Hepatocyte (in vitro differentiated cells): ENCODE data around the gene TMEM87B. TPM values are rescaled to one million over a fixed set of nuclear protein-coding genes. Genes with fewer than 3 reads are reported as not detected.

Source experiments
- DNase-seq: peaks from one replicate; pipeline ENCODE4 v3.0.0-alpha.2; 2016; ENCODE audit warnings: low spot score
- H2AFZ ChIP-seq: fragments of 200-600 bp; sonication (generic); 2 replicates; pipeline ENCODE4 v1.6.0; 2016; ENCODE audit warnings: antibody characterized with exemption, mild to moderate bottlenecking
- H3K27ac ChIP-seq: fragments of 200-600 bp; sonication (generic); 2 replicates; pipeline ENCODE4 v1.5.1; 2016; ENCODE audit warnings: mild to moderate bottlenecking
- H3K27me3 ChIP-seq: fragments of 200-600 bp; sonication (generic); 2 replicates; pipeline ENCODE4 v1.6.1; 2016
- H3K36me3 ChIP-seq: fragments of 200-600 bp; sonication (generic); replicated peaks from 2 replicates; pipeline ENCODE4 v1.5.1; 2016; ENCODE audit warnings: low read depth; ENCODE audit not compliant: insufficient read depth
- H3K4me1 ChIP-seq: fragments of 200-600 bp; sonication (generic); 2 replicates; pipeline ENCODE4 v1.5.1; 2016; ENCODE audit warnings: mild to moderate bottlenecking, moderate library complexity; ENCODE audit not compliant: insufficient read depth
- H3K4me2 ChIP-seq: fragments of 200-600 bp; sonication (generic); 2 replicates; pipeline ENCODE4 v1.6.0; 2016
- H3K4me3 ChIP-seq: fragments of 200-600 bp; sonication (generic); 2 replicates; pipeline ENCODE4 v1.5.1; 2016; ENCODE audit warnings: mild to moderate bottlenecking
- H3K79me2 ChIP-seq: fragments of 200-600 bp; sonication (generic); 2 replicates; pipeline ENCODE4 v1.6.0; 2017; ENCODE audit warnings: mild to moderate bottlenecking
- H3K9me2 ChIP-seq: fragments of 200-600 bp; sonication (generic); replicated peaks from 2 replicates; pipeline ENCODE4 v1.6.0; 2017; ENCODE audit warnings: mild to moderate bottlenecking; ENCODE audit not compliant: insufficient read depth
- H3K9me3 ChIP-seq: fragments of 200-600 bp; sonication (generic); 2 replicates; pipeline ENCODE4 v1.5.1; 2016; ENCODE audit warnings: low read depth, mild to moderate bottlenecking
- H4K20me1 ChIP-seq: fragments of 200-600 bp; sonication (generic); 2 replicates; pipeline ENCODE4 v1.6.0; 2016; ENCODE audit warnings: mild to moderate bottlenecking; ENCODE audit not compliant: insufficient read depth, poor library complexity, severe bottlenecking
- CTCF ChIP-seq: fragments of 200-600 bp; sonication (generic); IDR thresholded peaks from 2 replicates; pipeline ENCODE4 v1.5.1; 2016; ENCODE audit warnings: antibody characterized with exemption, mild to moderate bottlenecking; ENCODE audit not compliant: poor library complexity
- EZH2 ChIP-seq: fragments of 200-600 bp; sonication (generic); IDR thresholded peaks from 2 replicates; pipeline ENCODE4 v1.6.1; 2016; ENCODE audit warnings: antibody characterized with exemption, mild to moderate bottlenecking, borderline replicate concordance
- EZH2phosphoT487 ChIP-seq: fragments of 200-600 bp; sonication (generic); IDR thresholded peaks from one replicate; pipeline ENCODE4 v1.6.1; 2018; ENCODE audit warnings: antibody characterized with exemption, mild to moderate bottlenecking, low read depth, moderate library complexity; ENCODE audit not compliant: unreplicated experiment, severe bottlenecking
- WGBS: methylation state at CpG from one replicate; pipeline ENCODE4 v1.1.6; 2016; ENCODE audit warnings: low lambda C conversion rate; ENCODE audit errors: missing lambda C conversion rate; 5-methylcytosine and 5-hydroxymethylcytosine counted together
- polyA plus RNA-seq: library from polyadenylated mRNA; unstranded; fragments of >200 nt; fragmentation: Nextera tagmentation; extraction: Ambion mirVana; gene quantifications from 2 replicates; pipeline ENCODE4 v1.2.1, GENCODE V29; 2016
- total RNA-seq: library from RNA; depleted of rRNA; stranded (reverse); fragments of >200 nt; gene quantifications from 2 replicates; pipeline ENCODE4 v1.2.3, GENCODE V29; 2014

TMEM87B gene
- total and polyA plus RNA-seq, 2 experiments from 2014 or later, result 21.1 to 59.5 TPM

- no peak for DNase-seq
- Histone ChIP-seq H3K4me1 (no peaks in the 10 kb centered on the region), H3K4me3 (no peak overlapping the region), H3K9me3 (no peaks in the 10 kb centered on the region), H4K20me1 (no peaks in the 10 kb centered on the region), H3K36me3 (no peaks in the 10 kb centered on the region), H3K27ac (no peak overlapping the region), H3K79me2 (no peaks in the 10 kb centered on the region), H2AFZ (no peak overlapping the region), H3K27me3 (peaks cover 27% of the 10 kb centered on the region), H3K4me2 (peak overlapping the region; percentile 71), H3K9me2 (no peaks in the 10 kb centered on the region)
- TF ChIP-seq CTCF (no peak), EZH2 (no peak), EZH2phosphoT487 (no peak)
- WGBS, result 84% methylated on average over 20 of the region's 20 CpGs
Measured at GRCh38 chr2:112140899-112141625, 86.0 kb downstream of the TMEM87B start.

- H3K27ac ChIP-seq, result no peak overlapping the region
- H4K20me1 ChIP-seq, result no peaks in the 10 kb centered on the region
- peaks cover 27% of the 10 kb centered on the region for H3K27me3 ChIP-seq
- DNase-seq, result no peak
- H3K4me3 ChIP-seq, result no peak overlapping the region
- no peaks in the 10 kb centered on the region for H3K36me3 ChIP-seq
- no peaks in the 10 kb centered on the region for H3K4me1 ChIP-seq
- no peak for TF ChIP-seq CTCF
- no peak for TF ChIP-seq EZH2
- TF ChIP-seq EZH2phosphoT487, result no peak
- no peaks in the 10 kb centered on the region for H3K79me2 ChIP-seq
- WGBS, result 87% methylated on average over 7 of the region's 7 CpGs
- no peak overlapping the region for H2AFZ ChIP-seq
- H3K9me3 ChIP-seq, result no peaks in the 10 kb centered on the region
- H3K4me2 ChIP-seq, result no peak overlapping the region
- no peaks in the 10 kb centered on the region for H3K9me2 ChIP-seq
Measured at GRCh38 chr2:112141626-112142007, 86.5 kb downstream of the TMEM87B start.

- H3K36me3 ChIP-seq, result no peaks in the 10 kb centered on the region
- DNase-seq, result no peak
- H2AFZ ChIP-seq, result no peak overlapping the region
- no peaks in the 10 kb centered on the region for H4K20me1 ChIP-seq
- no peak overlapping the region for H3K4me2 ChIP-seq
- H3K9me3 ChIP-seq, result no peaks in the 10 kb centered on the region
- H3K27me3 ChIP-seq, result peaks cover 20% of the 10 kb centered on the region
- H3K4me1 ChIP-seq, result no peaks in the 10 kb centered on the region
- no peaks in the 10 kb centered on the region for H3K9me2 ChIP-seq
- 96% methylated on average over 8 of the region's 8 CpGs for WGBS
- no peaks in the 10 kb centered on the region for H3K79me2 ChIP-seq
- TF ChIP-seq EZH2 (no peak), CTCF (no peak), EZH2phosphoT487 (no peak)
- H3K27ac ChIP-seq, result no peak overlapping the region
- H3K4me3 ChIP-seq, result no peak overlapping the region
Measured at GRCh38 chr2:112142525-112143078, 87.5 kb downstream of the TMEM87B start.
